ENCODE measurements around the gene ITIH1. TPM values are rescaled to one million over a fixed set of nuclear protein-coding genes. Genes with fewer than 3 reads are reported as not detected.

The ITIH1 gene
- total and polyA plus RNA-seq, 7 donors, result 0.85 TPM; not detected in 6

DNA sequence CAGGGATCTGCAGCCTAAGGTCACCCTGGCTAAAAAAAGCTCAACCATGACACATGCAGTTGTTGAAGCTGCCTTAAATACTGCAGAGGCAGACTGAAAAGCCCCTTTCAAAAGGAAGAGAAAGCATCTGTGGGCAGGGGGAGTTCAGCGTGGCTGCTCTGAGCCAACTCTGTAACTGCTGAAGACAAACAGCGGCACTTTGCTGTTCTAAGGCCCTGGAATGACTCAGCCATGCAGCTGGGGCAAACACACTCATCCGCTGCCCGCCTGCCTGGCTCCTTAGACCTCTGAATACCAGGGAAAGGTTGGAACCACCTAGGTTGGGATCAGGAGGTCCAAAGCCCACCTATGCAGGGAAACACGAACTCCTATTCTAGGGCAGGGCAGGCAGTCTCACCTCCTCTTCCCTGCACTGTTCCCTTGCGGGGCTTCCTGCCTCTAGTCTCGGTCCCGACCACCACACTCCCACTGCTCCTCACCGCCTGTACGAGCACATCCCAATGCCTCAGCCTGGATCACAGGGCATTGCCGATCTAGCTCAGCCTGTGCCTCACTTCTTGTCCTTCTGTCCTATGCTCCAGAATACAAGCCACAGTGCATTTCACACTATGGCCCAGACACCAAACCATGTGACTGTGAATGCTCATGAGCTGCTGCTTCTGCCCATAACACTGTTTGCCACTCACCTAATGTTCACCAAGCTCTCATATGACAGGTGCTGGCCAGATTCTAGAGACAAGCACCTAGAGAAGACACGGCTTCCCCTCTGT is 64.0 kb downstream of the ITIH1 start:
- Histone ChIP-seq H3K4me3 (no peak overlapping the region), H3K9me3 (no peaks in the 10 kb centered on the region), H3K36me3 (peaks cover 0 to 56% (median 10%) of the 10 kb centered on the region in 4 donors), H3K27ac (no peak overlapping the region), H3K27me3 (no peaks in the 10 kb centered on the region), H3K4me1 (peaks cover 0 to 35% (median 27%) of the 10 kb centered on the region in 4 donors)
- intact Hi-C loops (cut with DNase I), result loop anchor here (10.0 kb wide), 1 partner anchor 93 kb away; no protein-coding TSS in a partner anchor
- TF ChIP-seq, protein P1, sequence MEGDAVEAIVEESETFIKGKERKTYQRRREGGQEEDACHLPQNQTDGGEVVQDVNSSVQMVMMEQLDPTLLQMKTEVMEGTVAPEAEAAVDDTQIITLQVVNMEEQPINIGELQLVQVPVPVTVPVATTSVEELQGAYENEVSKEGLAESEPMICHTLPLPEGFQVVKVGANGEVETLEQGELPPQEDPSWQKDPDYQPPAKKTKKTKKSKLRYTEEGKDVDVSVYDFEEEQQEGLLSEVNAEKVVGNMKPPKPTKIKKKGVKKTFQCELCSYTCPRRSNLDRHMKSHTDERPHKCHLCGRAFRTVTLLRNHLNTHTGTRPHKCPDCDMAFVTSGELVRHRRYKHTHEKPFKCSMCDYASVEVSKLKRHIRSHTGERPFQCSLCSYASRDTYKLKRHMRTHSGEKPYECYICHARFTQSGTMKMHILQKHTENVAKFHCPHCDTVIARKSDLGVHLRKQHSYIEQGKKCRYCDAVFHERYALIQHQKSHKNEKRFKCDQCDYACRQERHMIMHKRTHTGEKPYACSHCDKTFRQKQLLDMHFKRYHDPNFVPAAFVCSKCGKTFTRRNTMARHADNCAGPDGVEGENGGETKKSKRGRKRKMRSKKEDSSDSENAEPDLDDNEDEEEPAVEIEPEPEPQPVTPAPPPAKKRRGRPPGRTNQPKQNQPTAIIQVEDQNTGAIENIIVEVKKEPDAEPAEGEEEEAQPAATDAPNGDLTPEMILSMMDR (IDR thresholded peaks at IDR 0.05), result no peak
- no peak for TF ChIP-seq POLR2A (IDR thresholded peaks at IDR 0.05)
- no peak for TF ChIP-seq POLR2AphosphoS5 (IDR thresholded peaks at IDR 0.05)
- DNase-seq, result no peak
- 94 to 96% methylated on average over 12 of the region's 12 CpGs for WGBS, 2 donors

Small RNAs within 50 kb of the gene (small RNA-seq; reads per million reads assigned to genes)
- 0 reads per million in 3 donors for gene AC006254.2
- gene MUSTN1, result 0 reads per million in 3 donors

Other genes starting within 250 kb of the ITIH1 start
- gene NT5DC2, start 243.7 kb upstream of the ITIH1 start, total RNA-seq, result 10 to 100 TPM; 13.8 to 23.7 (median 17.3) TPM
- gene NT5DC2, start 243.7 kb upstream of the ITIH1 start, polyA plus RNA-seq, result 10 to 100 TPM in 2 of 3 donors, 1 to 10 TPM in 1; 9.0 to 32.8 (median 12.9) TPM
- 1 to 10 TPM in 3 of 4 donors, under 1 TPM in 1; 0.54 to 2.9 (median 1.9) TPM for gene UQCC5, start 241.0 kb upstream of the ITIH1 start, total RNA-seq
- 10 to 100 TPM in 2 of 3 donors, 1 to 10 TPM in 1; 7.8 to 15.6 (median 11.8) TPM for gene UQCC5, start 241.0 kb upstream of the ITIH1 start, polyA plus RNA-seq
- 10 to 100 TPM; 82.8 to 94.2 (median 90.1) TPM for gene PBRM1, start 91.7 kb upstream of the ITIH1 start, total RNA-seq
- 10 to 100 TPM in 1 of 3 donors, 1 to 10 TPM in 2; 8.4 to 19.8 (median 9.9) TPM for gene PBRM1, start 91.7 kb upstream of the ITIH1 start, polyA plus RNA-seq
- gene GNL3, start 91.6 kb upstream of the ITIH1 start, total RNA-seq, result 10 to 100 TPM; 22.4 to 42.5 (median 36.2) TPM
- 10 to 100 TPM; 34.2 to 76.6 (median 39.8) TPM for gene GNL3, start 91.6 kb upstream of the ITIH1 start, polyA plus RNA-seq
- 10 to 100 TPM; 31.5 to 47.4 (median 35.7) TPM for gene GLT8D1, start 71.8 kb upstream of the ITIH1 start, total RNA-seq
- 10 to 100 TPM in 2 of 3 donors, 1 to 10 TPM in 1; 9.2 to 29.4 (median 11.4) TPM for gene GLT8D1, start 71.8 kb upstream of the ITIH1 start, polyA plus RNA-seq
- gene SPCS1, start 71.5 kb upstream of the ITIH1 start, total RNA-seq, result 100 to 1,000 TPM in 3 of 4 donors, 10 to 100 TPM in 1; 62.0 to 140 (median 109) TPM
- gene SPCS1, start 71.5 kb upstream of the ITIH1 start, polyA plus RNA-seq, result 100 to 1,000 TPM in 2 of 3 donors, 10 to 100 TPM in 1; 96.1 to 191 (median 113) TPM
- gene NEK4, start 6.7 kb upstream of the ITIH1 start, total RNA-seq, result 10 to 100 TPM; 17.1 to 19.4 (median 19.0) TPM
- gene NEK4, start 6.7 kb upstream of the ITIH1 start, polyA plus RNA-seq, result 10 to 100 TPM in 2 of 3 donors, 1 to 10 TPM in 1; 7.4 to 11.4 (median 10.7) TPM
- gene ITIH3, start 17.2 kb downstream of the ITIH1 start, total RNA-seq, result 1 to 10 TPM in 1 of 4 donors, under 1 TPM in 2, not detected in 1; 0.14 to 2.3 (median 0.36) TPM
- under 1 TPM in 1 of 3 donors, not detected in 2; 0.95 TPM for gene ITIH3, start 17.2 kb downstream of the ITIH1 start, polyA plus RNA-seq
- gene ITIH4, start 53.1 kb downstream of the ITIH1 start, total RNA-seq, result 10 to 100 TPM in 1 of 4 donors, 1 to 10 TPM in 3; 2.5 to 12.2 (median 6.7) TPM
- gene ITIH4, start 53.1 kb downstream of the ITIH1 start, polyA plus RNA-seq, result 1 to 10 TPM in 1 of 3 donors, not detected in 2; 5.4 TPM
- gene MUSTN1, start 57.4 kb downstream of the ITIH1 start, total RNA-seq, result 10 to 100 TPM in 1 of 4 donors, 1 to 10 TPM in 3; 4.2 to 12.7 (median 6.9) TPM
- gene MUSTN1, start 57.4 kb downstream of the ITIH1 start, polyA plus RNA-seq, result 10 to 100 TPM in 1 of 3 donors, 1 to 10 TPM in 1, not detected in 1; 7.2 to 11.1 TPM
- gene STIMATE, start 119.9 kb downstream of the ITIH1 start, total RNA-seq, result 10 to 100 TPM; 11.5 to 19.5 (median 14.7) TPM
- gene STIMATE, start 119.9 kb downstream of the ITIH1 start, polyA plus RNA-seq, result 1 to 10 TPM; 2.5 to 7.7 (median 4.8) TPM

Data from sigmoid colon (tissue), 7 donors.